GM19467 (cell line): Measurements from ENCODE around the gene ONECUT3.

Experiments
- ATAC-seq: cut with Tn5 transposase; IDR thresholded peaks from one replicate; pipeline ENCODE4 v1.9.1; 2021; ENCODE audit warnings: mild to moderate bottlenecking, moderate library complexity; ENCODE audit not compliant: unreplicated experiment

The ONECUT3 gene

DNA sequence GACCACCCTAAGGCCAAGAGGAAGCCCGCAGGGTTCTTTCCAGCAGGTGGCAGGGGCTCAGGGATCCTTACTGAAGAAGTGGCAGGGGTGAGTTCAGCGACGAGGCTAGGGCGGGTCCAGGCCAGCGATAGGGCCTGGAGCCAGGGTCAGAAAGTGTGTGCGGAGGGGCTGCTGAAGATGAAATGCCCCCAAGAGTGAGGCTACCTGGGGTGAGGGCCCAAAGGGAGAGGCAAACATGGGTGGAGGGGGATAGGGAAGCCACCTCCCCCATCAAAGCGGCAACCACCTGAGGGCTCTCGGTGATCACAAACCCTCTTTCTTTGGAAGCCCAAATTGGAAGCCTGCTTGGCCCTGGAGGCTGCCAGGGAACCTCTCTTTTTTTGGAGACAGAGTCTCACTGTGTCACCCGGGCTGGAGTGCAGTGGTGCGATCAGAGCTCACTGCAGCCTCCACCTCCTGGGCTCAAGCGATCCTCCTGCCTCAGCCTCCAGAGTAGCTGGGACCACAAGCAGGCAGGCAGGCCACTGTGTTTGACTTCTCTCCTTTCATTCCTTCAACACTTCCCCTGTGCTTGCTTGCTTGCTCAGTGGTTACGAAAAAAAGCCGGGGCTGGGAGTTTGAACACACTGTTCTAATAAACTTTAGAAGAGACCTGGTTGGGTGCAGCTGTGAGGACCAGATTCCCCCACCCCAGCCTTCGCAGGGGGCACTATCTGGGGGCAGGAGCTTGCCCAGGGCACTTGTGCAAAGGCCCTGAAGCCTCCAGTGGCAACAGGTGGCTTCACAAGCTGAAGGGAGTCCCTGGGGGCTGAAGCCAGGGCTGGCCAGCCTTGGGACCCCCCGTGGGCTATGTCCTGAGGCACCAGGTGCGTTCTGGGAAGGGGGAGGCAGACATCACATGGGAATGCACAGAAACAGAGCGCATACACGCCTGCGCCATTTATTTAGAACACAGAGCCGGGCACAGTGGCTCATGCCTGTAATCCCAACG, 60.2 kb downstream of the ONECUT3 start:
- no peak for ATAC-seq

GRCh38 chr19:1814391-1814790, 61.1 kb downstream of the ONECUT3 start:
- ATAC-seq, result no peak

DNA sequence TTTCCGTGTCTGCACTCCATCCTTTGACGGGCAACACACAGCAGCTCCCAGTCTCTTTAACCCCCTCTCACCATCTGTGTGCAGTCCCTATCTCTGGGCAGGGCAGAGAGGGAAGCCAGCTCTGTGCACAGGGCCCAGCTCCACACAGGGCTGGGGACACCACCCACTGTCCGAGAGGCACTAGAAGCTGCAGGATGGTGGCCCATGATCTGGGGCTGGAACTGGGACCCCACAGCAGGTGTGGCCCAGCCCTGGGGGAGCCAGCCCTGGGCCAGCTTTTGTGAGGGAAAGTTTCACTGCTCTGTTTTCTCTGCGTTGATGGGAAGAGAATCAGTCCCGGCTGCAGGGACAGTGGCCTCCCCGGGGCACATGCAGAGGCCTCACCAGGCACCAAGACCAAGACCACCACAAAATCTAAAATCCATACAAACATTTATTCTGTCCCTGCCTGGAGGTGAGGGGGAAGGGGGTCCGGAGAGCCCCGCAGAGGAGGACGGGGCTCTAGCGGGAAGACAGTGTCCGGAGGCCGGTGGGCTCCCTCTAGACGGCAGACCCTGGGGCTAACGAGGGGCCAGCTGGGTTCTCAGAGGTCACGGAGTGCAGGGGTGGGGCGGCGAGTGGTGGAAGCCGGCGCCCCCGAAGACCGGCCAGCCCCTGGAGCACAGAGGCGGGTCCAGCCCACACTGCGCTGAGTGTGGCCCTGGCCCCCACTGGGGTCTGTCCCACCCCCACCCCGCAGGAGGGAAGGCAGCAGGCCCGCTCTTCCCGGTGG, 61.7 kb downstream of the ONECUT3 start:
- no peak for ATAC-seq

- no peak for ATAC-seq
Observed at GRCh38 chr19:1815605-1816529, 62.6 kb downstream of the ONECUT3 start.

GRCh38 chr19:1816530-1817298, 63.4 kb downstream of the ONECUT3 start:
- ATAC-seq, result no peak

GRCh38 chr19:1817553-1818179, 64.4 kb downstream of the ONECUT3 start:
- ATAC-seq, result no peak

GRCh38 chr19:1818549-1819195, 65.4 kb downstream of the ONECUT3 start:
- no peak for ATAC-seq

GRCh38 chr19:1819341-1820255, 66.3 kb downstream of the ONECUT3 start:
- no peak for ATAC-seq

DNA sequence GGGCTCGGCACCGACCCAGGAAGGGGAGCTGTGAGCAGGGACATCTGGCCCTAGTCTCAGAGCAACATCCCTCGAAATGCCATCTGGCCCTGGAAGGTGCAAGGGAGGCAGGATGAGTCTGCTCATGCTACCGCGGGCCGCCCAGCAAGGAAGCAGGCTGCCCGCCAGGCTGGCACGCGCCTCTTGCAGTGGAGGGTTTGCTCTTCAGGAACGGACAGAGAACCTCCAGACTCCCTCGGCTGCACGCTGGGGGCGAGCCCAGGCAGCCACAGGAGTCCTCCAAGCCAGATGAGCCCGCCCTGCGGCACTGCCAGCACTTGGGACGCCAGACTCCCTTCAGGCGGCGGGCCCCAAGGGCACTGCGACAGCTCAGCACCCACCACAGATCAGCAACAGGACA, 68.9 kb downstream of the ONECUT3 start:
- ATAC-seq, result no peak

DNA sequence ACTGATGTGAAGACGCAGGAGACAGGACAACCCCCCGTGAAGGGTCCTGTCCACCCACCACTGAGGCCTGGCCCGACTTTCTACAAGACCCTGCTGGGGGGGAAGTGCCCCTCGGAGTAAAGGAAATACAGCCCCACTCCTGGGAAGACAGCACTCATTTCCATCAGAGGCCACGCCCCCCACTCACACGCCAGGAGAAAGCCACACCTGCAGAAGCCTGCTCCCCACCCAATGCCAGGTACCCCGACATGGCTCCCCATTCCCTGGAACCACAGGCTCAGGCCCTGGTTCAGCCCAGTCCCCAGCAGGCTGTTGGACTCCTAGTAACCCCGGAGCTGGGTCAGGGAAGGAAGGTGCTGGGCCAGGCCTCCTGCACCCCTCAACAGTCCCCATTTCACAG, 69.7 kb downstream of the ONECUT3 start:
- ATAC-seq, result no peak

DNA sequence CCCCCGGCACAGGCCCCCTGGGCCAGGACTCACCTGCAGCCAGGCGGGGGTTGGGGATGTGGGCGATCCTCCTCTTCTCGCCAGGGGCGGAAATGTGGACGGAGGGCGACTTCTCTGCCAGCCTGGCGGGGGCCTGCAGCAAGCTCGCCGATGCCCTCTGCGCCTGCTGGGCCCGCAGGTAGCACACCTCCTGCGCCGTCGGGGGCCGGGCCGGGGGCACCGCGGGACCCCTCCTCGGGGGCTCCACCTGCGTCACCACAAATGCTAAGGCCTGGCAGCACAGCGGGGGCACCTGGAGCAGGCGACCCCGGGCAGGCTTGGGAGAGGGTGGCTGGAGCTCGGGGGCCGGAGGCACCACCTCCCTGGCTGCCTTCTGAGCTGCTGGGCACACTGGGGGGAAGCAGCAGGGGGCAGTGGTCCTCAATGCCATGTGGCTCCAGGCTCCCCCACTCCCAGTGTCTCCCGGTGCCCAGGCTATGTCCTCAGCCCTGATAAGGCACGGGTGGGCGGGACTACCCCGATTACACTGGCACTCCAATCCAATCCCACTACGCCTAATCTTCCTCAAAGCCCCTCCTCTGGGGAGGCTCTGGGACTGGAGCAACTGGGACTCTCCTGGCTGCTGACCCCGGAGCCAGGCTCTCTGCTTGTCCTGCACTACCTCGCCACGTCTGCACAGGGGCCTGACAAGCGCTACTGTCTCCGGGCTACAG, 70.4 kb downstream of the ONECUT3 start:
- no peak for ATAC-seq

DNA sequence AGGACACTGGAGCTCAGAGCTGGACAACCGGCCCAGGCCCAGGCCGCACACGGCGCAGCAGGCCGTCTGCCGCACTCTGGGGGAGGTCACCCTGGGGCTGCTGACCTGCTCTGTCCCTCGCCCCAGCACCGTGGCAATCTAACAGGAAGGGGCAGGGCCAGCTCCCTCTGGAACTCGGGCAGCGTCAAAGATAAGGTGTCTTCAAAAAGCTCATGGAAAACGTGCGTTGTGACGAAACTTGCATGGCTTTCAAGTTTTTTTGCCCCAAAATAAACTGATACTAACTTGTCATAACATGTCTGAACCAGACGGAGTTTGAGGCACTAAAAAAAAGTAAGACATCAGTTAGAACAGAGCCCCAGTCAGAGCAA, 70.9 kb downstream of the ONECUT3 start:
- no peak for ATAC-seq

DNA sequence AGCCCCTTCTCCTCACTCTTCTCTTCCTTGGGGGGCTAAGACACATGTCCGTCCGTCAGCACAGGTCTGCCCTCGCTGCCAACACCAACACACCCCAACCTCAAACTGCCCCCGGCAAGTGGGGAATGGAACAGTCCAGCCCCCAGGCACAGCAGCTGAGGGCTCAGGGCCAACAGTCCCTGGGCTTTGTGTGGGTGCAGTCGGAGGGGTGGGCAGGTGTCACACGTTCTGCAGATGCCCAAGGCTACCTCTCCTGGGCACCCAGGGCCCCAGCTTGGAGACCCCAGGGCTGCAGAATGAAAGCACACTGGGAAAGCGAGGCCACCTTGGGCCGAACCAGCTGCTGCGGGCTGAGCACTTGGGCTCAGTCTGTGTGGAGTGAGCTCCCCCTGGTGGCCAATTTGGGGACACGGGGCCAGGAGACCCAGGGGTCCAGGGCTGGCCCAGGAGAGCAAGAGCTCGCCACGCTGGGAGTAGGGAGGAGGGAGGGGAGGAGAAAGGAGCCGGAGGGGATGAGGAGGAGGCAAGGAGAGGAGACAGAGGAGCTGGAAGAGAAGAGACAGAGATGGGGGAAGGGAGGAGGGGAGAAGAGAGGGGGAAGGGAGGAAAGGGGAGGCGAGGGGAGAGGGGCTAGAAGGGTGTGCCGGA, 72.7 kb downstream of the ONECUT3 start:
- no peak for ATAC-seq

DNA sequence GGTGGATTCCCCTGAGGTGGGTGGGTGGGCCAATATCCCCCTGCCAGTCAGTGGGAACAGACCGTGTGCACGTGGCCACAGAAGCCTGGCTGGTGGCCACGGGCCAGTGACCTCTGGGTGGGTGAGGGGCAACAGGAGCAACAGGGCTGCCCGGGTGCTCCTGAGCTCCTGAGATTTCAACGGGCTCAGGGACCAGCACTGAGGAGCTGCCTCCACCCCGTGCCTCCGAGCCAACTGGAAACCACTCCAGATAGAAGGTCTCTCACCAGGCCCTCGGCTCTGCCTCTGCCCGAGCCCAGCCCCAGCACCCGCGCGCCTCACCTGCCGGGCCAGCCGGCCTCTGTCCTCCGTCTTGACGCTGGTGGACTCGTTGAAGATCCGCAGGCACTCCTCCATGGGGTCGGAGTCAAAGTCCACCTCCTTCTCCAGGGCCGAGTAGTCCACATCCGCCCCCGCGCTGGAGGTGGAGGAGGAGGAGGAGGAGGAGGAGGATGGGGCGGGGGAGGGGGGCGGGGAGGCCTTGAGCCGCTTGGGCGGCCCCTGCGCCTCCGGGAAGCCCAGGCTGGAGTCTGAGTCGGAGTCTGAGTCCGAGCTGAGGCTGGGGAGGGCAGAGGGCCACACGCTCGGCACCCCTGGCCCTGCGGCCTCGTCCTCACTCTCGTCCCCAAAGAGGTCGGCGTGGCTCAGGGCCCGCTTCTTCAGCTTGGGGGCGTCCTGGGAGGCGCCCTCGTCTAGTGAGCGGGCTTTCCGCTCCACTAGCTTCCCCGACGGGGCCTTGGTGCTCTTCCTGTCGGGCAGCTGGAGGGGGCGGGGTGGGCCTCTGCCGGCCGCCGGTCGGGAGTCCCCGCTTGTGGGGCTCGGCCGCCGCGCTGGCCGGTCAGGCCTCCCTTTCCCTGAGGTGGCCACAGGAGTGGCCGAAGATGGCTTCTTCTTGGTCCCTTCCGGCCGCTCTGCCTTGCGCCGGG, 73.5 kb downstream of the ONECUT3 start:
- ATAC-seq, result no peak

DNA sequence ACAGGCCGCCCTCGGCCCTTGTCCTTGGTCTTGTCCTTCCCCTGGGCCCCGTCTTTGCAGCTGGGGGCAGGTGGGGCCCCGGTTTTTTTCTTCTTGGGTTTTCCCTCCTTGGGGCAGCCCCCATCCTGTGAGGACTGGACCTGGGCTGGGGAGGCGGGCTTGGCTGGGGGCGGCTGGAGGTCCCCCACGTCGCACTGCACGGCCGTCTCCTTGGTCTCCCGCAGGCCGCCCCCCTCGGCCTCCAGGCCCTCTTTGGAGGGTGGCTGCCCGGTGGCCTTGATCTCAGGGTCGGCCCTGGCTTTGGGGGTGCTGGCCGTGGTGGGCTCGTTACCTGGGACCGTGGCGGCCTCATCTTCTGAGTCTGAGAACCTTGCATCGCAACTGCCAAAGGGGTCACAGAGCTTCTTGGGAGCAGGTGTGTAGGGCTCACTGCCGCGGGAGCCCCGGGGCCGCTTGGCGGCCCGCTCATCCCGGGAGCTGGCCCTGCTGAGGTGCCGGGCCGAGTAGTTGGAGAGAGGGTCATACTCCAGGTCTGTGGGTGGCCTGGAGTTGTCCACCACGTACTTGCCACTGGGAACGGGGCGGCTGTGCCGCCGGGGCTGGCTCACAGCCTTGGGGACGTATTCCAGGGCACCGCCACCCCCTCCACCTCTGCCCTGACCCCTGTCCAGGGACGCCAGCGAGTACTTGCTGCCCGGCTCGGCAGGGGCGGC, 74.4 kb downstream of the ONECUT3 start:
- no peak for ATAC-seq
